GM21717 (cell line): ENCODE measurements around the gene GLS.
"Not testable (repeated sequence)": the region's sequence is repeated elsewhere in the genome, so short reads cannot be mapped to it uniquely, and the experiment has no call there.

ENCODE experiments used
- ATAC-seq: cut with Tn5 transposase; IDR thresholded peaks from one replicate; pipeline ENCODE4 v1.9.1; 2021; ENCODE audit warnings: mild to moderate bottlenecking, moderate library complexity; ENCODE audit not compliant: unreplicated experiment

Gene GLS

DNA sequence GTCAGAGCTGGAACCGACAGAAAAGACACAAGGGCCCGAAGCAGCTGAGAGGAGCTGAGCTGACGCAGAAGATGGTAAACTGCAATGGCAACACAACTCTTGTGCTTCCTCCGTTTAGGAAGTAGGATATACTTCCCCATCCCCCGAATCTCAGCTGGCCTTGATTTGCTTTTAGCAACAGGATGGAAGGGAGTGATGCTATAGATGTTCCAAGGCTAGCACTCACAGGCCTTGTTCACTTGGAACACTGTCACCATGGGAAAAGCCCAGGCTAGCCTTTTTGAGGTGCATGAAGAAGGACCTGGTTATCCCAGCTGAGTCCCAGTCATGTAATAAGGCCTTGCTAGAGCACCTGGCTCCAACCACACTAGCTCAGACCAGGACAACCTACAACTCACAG, 107.3 kb downstream of the GLS start:
- no peak for ATAC-seq

- no peak for ATAC-seq
Observed at GRCh38 chr2:190988910-190989309, 108.3 kb downstream of the GLS start.

- ATAC-seq, result no peak
Observed at GRCh38 chr2:190990132-190990531, 109.5 kb downstream of the GLS start.

DNA sequence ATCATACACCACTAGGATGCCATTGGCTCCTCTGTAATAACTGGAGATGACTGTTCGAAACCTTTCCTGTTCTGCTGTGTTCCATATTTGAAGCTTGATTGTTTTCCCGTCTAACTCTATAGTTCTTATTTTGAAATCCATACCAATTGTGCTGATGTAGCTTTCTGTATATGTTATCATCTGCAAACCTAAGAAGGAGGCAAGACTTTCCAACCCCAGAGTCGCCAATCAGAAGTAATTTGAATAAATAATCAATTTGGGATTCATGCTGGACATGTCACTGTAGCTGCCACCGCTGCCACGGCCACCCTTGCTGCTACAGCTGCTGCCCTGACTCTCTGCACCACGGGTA, 112.6 kb downstream of the GLS start:
- no peak for ATAC-seq

DNA sequence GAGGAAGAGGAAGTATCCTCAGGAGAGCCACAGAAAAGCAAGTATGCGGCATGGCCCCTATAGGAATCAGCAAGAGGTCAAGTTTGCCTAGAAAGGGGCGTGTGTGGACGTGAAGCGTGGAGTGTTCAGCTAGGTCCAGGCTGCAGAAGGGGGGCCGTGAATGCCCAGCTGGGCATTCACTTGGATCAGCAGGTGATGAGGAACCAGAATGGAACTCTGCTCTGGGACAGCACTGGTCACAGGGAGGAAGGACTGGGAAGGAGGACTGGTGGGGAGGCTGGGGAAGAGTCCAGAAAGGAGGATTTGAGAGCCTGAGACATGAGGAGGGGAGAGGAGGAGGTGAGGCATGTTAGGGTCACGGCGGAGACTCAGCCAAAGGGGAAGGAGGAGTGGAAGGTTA, 113.5 kb downstream of the GLS start:
- no peak for ATAC-seq

- ATAC-seq, result not testable (repeated sequence)
Observed at GRCh38 chr2:190995315-190995714, 114.7 kb downstream of the GLS start.

DNA sequence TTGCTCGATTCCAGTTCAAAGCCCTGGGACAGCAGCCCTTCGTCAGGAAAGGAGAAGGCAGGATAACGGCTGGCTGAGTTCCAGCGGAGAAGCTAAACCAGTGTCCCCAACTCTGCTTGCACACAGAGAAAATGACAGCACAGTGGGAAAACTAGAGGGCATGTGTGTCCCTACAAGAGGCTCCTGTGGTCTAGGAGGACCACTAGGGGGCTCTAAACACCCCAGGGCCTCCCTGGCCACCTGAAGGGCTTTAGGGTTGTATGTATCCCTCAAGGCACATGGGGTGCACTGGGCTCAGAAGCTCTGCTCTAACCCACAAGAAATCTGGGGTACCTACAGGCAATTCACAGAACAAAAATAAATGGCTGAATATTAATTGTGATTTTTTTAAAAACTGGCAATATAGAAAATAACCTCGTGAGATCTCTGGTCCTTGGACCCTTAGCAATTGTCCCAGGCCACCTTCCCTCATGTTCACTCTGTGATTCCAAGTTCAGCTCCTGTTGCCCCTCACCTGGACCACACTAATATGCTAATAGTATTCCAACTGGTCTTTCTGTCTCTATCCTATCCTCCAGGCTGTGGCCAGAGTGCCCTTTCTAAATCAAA, 115.8 kb downstream of the GLS start:
- no peak for ATAC-seq

GRCh38 chr2:190996947-190997346, 116.3 kb downstream of the GLS start:
- no peak for ATAC-seq

- no peak for ATAC-seq
Observed at GRCh38 chr2:190997526-190998113, 117.0 kb downstream of the GLS start.

DNA sequence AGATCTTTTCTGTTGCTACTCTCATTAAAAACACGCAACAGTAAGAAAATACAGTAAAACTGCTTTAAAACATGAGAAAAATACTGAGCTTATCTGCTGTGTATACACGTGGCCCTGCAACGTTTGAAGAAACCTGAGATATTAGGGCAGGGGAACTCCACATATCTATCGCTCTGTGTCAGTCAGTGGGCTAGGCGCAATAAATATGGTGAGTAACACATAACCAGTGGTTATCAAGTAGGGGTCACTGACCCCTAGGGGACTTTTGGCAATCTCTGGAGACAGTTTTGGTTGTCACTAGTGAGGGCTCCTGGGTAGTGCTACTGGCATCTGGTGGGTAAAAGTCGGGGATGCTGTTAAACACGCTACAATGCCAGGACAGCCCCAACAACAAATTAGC, 118.4 kb downstream of the GLS start:
- ATAC-seq, result no peak

GRCh38 chr2:190999949-191000665, 119.5 kb downstream of the GLS start:
- ATAC-seq, result no peak

- ATAC-seq, result no peak
Observed at GRCh38 chr2:191001032-191001431, 120.4 kb downstream of the GLS start.

GRCh38 chr2:191001624-191002023, 121.0 kb downstream of the GLS start:
- ATAC-seq, result no peak

DNA sequence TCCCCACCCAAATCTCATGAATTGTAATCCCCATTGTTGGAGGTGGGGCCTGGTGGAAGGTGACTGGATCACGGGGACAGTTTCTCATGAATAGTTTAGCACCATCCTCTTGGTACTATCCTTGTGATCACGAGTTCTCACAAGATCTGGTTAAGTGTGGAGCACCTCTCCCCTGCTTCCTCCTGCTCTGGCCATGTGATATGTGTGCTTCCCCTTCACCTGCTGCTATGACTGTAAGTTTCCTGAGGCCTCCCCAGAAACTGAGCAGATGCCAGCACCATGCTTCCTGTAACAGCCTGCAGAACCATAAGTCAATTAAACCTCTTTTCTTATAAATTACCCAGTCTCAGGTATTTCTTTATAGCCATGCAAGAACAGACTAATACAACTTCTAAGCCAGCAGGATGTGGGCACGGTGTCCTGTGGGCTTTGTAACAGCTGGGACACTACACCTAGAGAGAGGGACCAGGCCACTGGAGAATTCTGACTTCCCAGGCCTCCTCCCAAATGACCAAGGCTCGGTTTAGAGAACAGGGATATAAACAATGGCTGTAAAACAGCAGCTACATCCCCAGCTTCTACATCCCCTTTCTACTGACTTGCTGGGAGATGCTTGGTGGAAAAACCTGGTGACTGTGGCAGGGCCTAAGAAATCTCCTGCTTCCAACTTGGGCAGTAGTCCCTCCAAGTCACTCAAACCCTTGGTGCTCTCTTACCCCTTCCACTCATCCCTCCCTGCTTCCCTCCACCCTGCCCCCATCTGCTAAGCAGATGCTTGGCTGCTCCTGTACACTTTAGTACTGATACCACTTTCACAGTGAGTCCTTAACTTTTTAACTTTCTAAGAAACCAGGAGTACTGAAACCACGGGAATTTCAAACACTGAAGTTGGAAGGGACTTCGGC, 123.0 kb downstream of the GLS start:
- ATAC-seq, result no peak

DNA sequence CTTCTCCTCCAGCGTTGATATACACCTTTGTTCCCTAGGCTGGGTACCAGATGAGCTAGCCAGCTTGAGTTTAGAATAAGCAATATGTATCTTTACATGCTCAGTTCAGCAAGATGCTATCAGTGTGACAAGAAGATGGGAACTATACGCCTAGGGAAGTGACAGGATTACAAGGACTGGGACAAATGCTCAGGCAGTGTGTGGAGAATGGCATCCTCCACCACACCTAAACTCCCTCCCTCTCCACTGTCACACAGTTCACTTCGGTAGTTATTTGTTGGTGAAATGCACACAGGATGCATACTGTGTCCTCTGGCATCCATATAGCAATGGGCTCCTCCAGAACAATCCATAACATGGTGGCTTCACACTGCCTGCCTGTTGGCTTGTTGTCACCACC, 125.7 kb downstream of the GLS start:
- no peak for ATAC-seq

DNA sequence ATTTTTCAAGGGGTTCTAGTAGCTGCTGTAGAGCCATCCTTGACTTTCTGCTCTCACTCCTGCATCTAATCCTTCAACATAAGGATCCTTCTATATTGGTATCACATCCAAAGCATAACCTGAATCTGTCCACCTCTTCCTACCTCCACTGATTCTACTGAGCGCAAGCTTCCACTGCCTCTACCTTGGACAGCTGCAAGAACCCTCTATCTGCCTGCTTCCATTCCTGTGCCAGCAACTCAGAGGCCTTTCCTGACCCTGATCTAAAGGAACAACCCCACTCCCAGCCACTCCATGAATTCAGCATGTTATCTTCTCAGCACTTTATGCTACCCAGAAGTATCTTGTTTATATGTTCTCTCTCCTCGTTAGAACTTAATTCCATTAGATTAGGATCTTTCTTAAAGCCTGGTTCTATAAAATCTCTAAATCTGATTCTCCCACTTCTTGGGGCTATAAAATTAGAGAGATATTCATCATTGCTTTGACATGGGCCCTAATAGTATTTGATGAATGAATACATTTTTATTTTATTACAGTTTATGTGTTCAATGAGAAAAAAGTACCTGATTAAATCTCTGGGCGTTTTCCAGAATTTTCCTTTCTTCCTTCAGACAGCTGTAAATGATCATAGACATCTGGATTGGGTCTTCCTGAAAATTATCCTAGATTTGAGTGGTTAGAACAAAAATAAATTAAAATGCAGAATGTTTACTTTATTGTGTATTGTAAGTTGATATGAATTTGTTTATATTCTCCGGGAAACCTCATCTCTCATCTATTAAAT, 126.6 kb downstream of the GLS start:
- ATAC-seq, result no peak

GRCh38 chr2:191008286-191008685, 127.7 kb downstream of the GLS start:
- no peak for ATAC-seq

GRCh38 chr2:191009541-191010374, 129.1 kb downstream of the GLS start:
- ATAC-seq, result no peak

DNA sequence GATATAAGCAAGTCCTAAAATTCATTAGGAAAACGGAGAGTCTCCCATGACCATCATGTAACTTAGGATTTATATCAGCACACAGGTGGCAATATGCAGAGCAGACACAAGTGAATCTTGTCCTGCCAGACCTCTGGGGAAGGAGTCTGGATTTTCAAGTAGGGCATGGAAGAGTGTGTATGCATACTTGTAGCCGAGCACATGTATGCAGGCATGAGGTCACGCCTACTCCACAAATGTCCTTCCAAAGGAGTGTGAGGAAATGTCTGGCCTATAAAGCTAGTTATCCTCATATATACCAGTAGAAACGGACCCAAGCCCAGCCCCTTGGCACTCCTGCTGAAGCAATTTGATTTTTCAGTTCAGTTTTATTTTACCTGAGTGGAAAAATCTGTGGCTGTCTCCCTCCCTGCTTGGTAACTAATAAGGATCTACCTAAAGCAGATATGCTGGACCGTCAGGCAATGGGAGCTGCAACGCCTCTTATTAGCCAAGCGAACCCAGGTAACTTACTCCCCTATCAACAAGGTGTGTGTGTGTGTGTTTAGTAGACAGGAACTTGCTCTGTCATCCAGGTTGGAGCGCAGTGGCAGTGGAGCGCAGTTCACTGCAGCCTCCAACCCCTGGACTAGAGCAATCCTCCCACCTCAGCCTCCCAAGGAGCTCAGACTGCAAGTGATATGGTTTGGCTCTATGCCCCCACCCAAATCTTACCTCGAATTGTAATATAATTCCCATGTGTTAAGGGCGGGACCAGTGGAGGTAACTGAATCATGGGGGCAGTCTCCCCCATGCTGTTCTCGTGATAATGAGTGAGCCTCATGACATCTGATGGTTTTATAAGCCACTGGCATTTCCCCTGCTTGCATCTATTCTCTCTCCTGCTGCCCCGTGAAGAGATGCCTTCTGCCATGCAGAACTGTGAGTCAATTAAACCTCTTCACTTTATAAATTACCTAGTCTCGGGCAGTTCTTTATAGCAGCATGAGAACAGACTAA, 130.6 kb downstream of the GLS start:
- no peak for ATAC-seq
